Mesendoderm (in vitro differentiated cells): ENCODE measurements around the gene PEAR1.

Source experiments
- DNase-seq: peaks from one replicate; pipeline ENCODE4 v3.0.0; 2013
- H2AK5ac ChIP-seq: 2 replicates; pipeline ENCODE4 v1.6.1; 2013; ENCODE audit warnings: low read length, inconsistent platforms
- H2BK120ac ChIP-seq: 2 replicates; pipeline ENCODE4 v1.6.1; 2013; ENCODE audit warnings: low read depth, mild to moderate bottlenecking, low read length, moderate library complexity, mixed read lengths
- H2BK15ac ChIP-seq: replicated peaks from 2 replicates; pipeline ENCODE4 v1.6.1; 2013; ENCODE audit warnings: low read depth, mild to moderate bottlenecking, moderate library complexity
- H2BK5ac ChIP-seq: 2 replicates; pipeline ENCODE4 v1.6.1; 2013; ENCODE audit warnings: low read length, inconsistent platforms
- H3K18ac ChIP-seq: 2 replicates; pipeline ENCODE4 v1.6.1; 2013; ENCODE audit warnings: mild to moderate bottlenecking, low read length, mixed read lengths
- H3K23ac ChIP-seq: one replicate; pipeline ENCODE4 v1.6.1; 2013; ENCODE audit warnings: low read length
- H3K27ac ChIP-seq: 2 replicates; pipeline ENCODE4 v1.5.1; 2013; ENCODE audit warnings: low read depth, mild to moderate bottlenecking, inconsistent platforms, low read length, moderate library complexity
- H3K27me3 ChIP-seq: 2 replicates; pipeline ENCODE4 v1.6.1; 2013; ENCODE audit warnings: low read length, control low read depth, mild to moderate bottlenecking, inconsistent platforms; ENCODE audit not compliant: insufficient read depth, poor library complexity
- H3K36me3 ChIP-seq: 2 replicates; pipeline ENCODE4 v1.6.1; 2013; ENCODE audit warnings: low read length, inconsistent platforms; ENCODE audit not compliant: control insufficient read depth, insufficient read depth
- H3K4ac ChIP-seq: one replicate; pipeline ENCODE4 v1.6.1; 2013; ENCODE audit warnings: low read depth, mild to moderate bottlenecking, low read length, moderate library complexity
- H3K4me1 ChIP-seq: 2 replicates; pipeline ENCODE4 v1.6.1; 2013; ENCODE audit warnings: low read depth, low read length, inconsistent platforms; ENCODE audit not compliant: control insufficient read depth
- H3K4me2 ChIP-seq: 2 replicates; pipeline ENCODE4 v1.6.1; 2013; ENCODE audit warnings: low read length
- H3K4me3 ChIP-seq: 2 replicates; pipeline ENCODE4 v1.5.1; 2013; ENCODE audit warnings: mild to moderate bottlenecking, low read length
- H3K56ac ChIP-seq: one replicate; pipeline ENCODE4 v1.6.1; 2013; ENCODE audit warnings: low read length
- H3K79me1 ChIP-seq: 2 replicates; pipeline ENCODE4 v1.6.1; 2013; ENCODE audit warnings: low read length, inconsistent platforms
- H3K79me2 ChIP-seq: 2 replicates; pipeline ENCODE4 v1.6.1; 2013; ENCODE audit warnings: mild to moderate bottlenecking, low read length; ENCODE audit not compliant: control insufficient read depth, insufficient read depth
- H3K9ac ChIP-seq: 2 replicates; pipeline ENCODE4 v1.6.1; 2013; ENCODE audit warnings: low read length, inconsistent platforms
- H4K5ac ChIP-seq: one replicate; pipeline ENCODE4 v1.6.1; 2013; ENCODE audit warnings: low read length
- H4K8ac ChIP-seq: one replicate; pipeline ENCODE4 v1.6.1; 2013; ENCODE audit warnings: low read depth, mild to moderate bottlenecking, control low read depth, low read length, moderate library complexity
- WGBS: extraction: QIAGEN DNeasy Blood & Tissue Kit; methylation state at CpG from one replicate; pipeline ENCODE4 v1.1.7; 2013; ENCODE audit warnings: low lambda C conversion rate, missing lambda C conversion rate; ENCODE audit not compliant: insufficient coverage; ENCODE audit errors: extremely low coverage; 5-methylcytosine and 5-hydroxymethylcytosine counted together

The PEAR1 gene

DNA sequence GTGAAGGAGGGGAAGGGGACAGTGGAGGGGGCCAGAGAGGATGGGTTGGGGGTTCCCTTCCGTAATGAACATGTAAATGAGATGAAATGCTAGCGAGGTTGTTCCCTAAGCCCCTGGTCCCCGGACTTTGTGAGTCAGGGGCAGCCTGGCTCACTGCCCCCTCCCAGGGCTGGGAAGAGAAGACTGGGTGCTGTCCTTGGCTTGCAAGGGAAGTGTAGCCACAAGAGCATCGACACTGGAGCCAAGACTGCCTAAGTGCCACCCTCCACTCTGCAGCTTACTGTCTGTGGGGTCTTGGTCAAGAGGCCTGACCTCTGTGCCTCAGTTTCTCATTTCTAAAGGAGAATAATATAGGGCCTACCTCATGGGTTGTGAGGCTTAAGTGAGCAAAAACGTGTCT is 483 bp downstream of the PEAR1 start:
- no peak overlapping the region for H3K23ac ChIP-seq
- H3K27ac ChIP-seq: no peak overlapping the region
- no peak overlapping the region for H4K5ac ChIP-seq
- H3K79me2 ChIP-seq: no peaks in the 10 kb centered on the region
- peak overlapping the region; percentile 39 for H3K4me2 ChIP-seq
- H3K36me3 ChIP-seq: no peaks in the 10 kb centered on the region
- H3K4me3 ChIP-seq: no peak overlapping the region
- H3K18ac ChIP-seq: no peak overlapping the region
- H2AK5ac ChIP-seq: no peak overlapping the region
- H3K79me1 ChIP-seq: no peaks in the 10 kb centered on the region
- H3K27me3 ChIP-seq: no peaks in the 10 kb centered on the region
- WGBS: no CpG with 5 or more reads among the region's 5 CpGs
- no peak overlapping the region for H4K8ac ChIP-seq
- no peak for DNase-seq
- peak overlapping the region; percentile 57 for H3K9ac ChIP-seq
- no peak overlapping the region for H2BK5ac ChIP-seq
- H3K4ac ChIP-seq: peak overlapping the region; percentile 1
- H3K4me1 ChIP-seq: no peaks in the 10 kb centered on the region
- H2BK120ac ChIP-seq: no peak overlapping the region
- peak overlapping the region; percentile 80 for H3K56ac ChIP-seq
- H2BK15ac ChIP-seq: no peak overlapping the region

DNA sequence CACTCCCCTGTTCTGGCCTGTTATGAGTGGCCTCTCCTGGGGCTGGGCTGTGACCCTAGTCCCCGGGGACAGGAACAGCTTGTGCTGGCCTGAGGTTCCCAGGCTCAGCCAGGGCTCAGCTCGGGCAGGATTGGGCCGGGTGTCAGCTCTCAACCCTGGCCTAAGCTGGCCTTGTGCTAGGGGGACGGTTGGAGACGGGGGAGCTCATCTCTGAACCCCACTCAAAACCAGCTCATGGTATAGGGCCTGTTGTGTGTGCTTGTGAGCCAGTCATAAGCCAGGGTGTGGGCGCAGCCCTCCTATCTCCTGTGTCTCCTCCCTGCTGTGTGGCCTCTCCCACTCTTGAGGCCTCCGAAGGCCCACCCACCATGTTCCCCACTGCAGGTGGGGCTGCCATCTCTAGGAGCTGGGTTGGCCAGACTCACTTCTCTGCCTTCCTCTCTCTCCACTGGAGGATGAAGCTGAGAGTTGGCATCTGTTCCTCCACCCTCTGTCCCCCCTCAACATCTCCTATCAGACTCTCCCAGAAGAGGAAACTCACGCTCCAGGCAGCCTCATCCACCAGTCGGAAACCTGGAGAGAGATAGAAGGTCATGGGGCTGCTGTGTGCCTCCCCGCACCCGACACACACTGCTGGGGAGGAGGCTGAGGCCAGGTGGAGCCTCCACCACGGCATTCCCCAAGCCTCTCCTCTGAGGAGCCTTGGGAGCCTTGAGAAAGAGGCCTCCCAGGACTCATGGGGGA is 1.4 kb downstream of the PEAR1 start:
- no peak overlapping the region for H3K4ac ChIP-seq
- H3K4me1 ChIP-seq: no peaks in the 10 kb centered on the region
- no peak overlapping the region for H3K9ac ChIP-seq
- H4K8ac ChIP-seq: no peak overlapping the region
- no peak overlapping the region for H3K56ac ChIP-seq
- H3K27ac ChIP-seq: no peak overlapping the region
- no peak overlapping the region for H3K18ac ChIP-seq
- no peak overlapping the region for H3K4me3 ChIP-seq
- WGBS: no CpG with 5 or more reads among the region's 12 CpGs
- H2BK5ac ChIP-seq: no peak overlapping the region
- H3K23ac ChIP-seq: no peak overlapping the region
- no peak for DNase-seq
- H3K36me3 ChIP-seq: no peaks in the 10 kb centered on the region
- no peak overlapping the region for H3K4me2 ChIP-seq
- H4K5ac ChIP-seq: no peak overlapping the region
- H3K27me3 ChIP-seq: no peaks in the 10 kb centered on the region
- no peak overlapping the region for H2BK15ac ChIP-seq
- H3K79me2 ChIP-seq: no peaks in the 10 kb centered on the region
- H2AK5ac ChIP-seq: no peak overlapping the region
- H3K79me1 ChIP-seq: no peaks in the 10 kb centered on the region
- no peak overlapping the region for H2BK120ac ChIP-seq

DNA sequence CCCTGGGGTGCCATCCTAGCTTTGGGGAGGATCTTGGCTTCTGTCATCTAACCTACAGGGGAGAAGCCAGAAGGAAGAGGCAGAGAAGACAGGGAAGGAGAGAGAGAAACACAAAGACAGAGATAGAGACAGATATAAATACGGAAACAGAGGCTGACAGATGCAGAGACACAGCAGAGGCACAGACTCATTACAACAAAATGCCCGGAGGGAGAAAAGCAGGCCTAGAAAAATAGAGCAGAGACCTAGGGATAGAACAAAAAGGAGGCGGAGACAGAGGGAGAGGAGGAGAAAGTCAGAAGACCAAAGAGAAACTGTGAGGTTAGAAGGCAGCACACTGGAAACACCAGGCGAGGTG is 1.9 kb downstream of the PEAR1 start:
- Histone ChIP-seq H3K18ac (no peak overlapping the region), H2BK15ac (no peak overlapping the region), H4K5ac (no peak overlapping the region), H3K4me2 (no peak overlapping the region), H3K79me2 (no peaks in the 10 kb centered on the region), H3K79me1 (no peaks in the 10 kb centered on the region), H2AK5ac (no peak overlapping the region), H2BK120ac (no peak overlapping the region), H3K23ac (no peak overlapping the region), H3K36me3 (no peaks in the 10 kb centered on the region), H3K4me3 (no peak overlapping the region), H4K8ac (no peak overlapping the region), H3K56ac (no peak overlapping the region), H3K27me3 (no peaks in the 10 kb centered on the region), H3K9ac (no peak overlapping the region), H3K4me1 (no peaks in the 10 kb centered on the region), H3K27ac (no peak overlapping the region), H2BK5ac (no peak overlapping the region), H3K4ac (no peak overlapping the region)
- no peak for DNase-seq
- no CpG with 5 or more reads among the region's 4 CpGs for WGBS

DNA sequence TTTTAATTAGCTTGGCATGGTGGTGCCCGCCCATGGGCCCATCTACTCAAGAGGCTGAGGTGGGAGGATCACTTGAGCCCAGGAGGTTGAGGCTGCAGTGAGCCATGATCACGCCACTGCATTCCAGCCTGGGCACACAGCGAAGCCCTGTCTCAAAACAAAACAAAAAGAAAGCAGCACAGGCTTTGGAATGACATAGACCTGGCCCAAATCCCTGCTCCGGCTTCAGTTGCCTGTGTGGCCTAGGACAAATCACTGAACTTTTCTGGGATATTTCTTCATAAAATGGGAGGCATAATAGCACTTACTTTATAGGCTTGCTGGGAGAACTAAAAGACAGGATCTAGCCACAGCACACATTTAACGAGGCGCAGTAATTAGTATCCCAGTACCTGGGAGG is 2.4 kb downstream of the PEAR1 start:
- H3K79me1 ChIP-seq: no peaks in the 10 kb centered on the region
- no peak overlapping the region for H3K4me3 ChIP-seq
- no peak overlapping the region for H3K23ac ChIP-seq
- no peaks in the 10 kb centered on the region for H3K79me2 ChIP-seq
- H3K36me3 ChIP-seq: no peaks in the 10 kb centered on the region
- no peak for DNase-seq
- H2AK5ac ChIP-seq: no peak overlapping the region
- H2BK5ac ChIP-seq: no peak overlapping the region
- no peak overlapping the region for H3K56ac ChIP-seq
- H4K5ac ChIP-seq: no peak overlapping the region
- no peak overlapping the region for H2BK15ac ChIP-seq
- H3K4ac ChIP-seq: no peak overlapping the region
- no peak overlapping the region for H4K8ac ChIP-seq
- H3K27ac ChIP-seq: no peak overlapping the region
- H3K9ac ChIP-seq: no peak overlapping the region
- WGBS: no CpG with 5 or more reads among the region's 6 CpGs
- H3K4me1 ChIP-seq: no peaks in the 10 kb centered on the region
- no peak overlapping the region for H2BK120ac ChIP-seq
- no peaks in the 10 kb centered on the region for H3K27me3 ChIP-seq
- H3K18ac ChIP-seq: no peak overlapping the region
- no peak overlapping the region for H3K4me2 ChIP-seq

DNA sequence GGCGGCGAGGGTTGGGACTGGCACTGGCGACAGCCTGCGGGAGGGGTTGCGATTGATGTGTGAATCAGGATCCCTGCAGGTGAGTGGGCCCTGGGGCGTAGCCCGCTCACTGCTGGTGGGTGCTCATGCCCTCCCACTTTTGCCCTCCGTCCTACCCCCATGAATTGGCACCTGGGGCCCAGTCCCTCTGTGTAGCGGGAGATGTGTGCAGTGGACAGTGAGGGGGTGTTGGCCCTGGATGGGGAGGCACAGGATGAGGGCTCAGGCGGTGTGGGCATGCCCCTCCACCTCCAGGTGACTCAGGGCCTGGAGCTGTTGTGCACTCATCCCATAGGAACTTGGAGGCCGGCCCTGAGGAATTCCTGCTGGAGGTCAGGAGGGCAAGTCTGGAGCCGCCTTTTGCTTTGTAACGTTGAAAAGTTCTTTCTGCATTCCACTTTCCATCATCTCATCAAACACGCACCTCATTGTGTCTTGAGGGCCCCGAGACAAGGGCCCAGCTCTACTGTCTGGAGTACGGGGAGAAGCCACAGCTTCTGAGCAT is 3.0 kb downstream of the PEAR1 start:
- no peaks in the 10 kb centered on the region for H3K4me1 ChIP-seq

More for the DNA sequence above, 3.0 kb downstream of the PEAR1 start:
- H2BK5ac ChIP-seq: no peak overlapping the region
- WGBS: no CpG with 5 or more reads among the region's 16 CpGs
- H4K8ac ChIP-seq: no peak overlapping the region
- no peak overlapping the region for H2AK5ac ChIP-seq
- H3K27me3 ChIP-seq: no peaks in the 10 kb centered on the region
- no peak overlapping the region for H3K4ac ChIP-seq
- no peak overlapping the region for H3K4me2 ChIP-seq
- no peak overlapping the region for H3K23ac ChIP-seq
- no peaks in the 10 kb centered on the region for H3K36me3 ChIP-seq
- no peaks in the 10 kb centered on the region for H3K79me2 ChIP-seq
- DNase-seq: peak; percentile 93
- H3K18ac ChIP-seq: no peak overlapping the region
- no peak overlapping the region for H3K27ac ChIP-seq
- H4K5ac ChIP-seq: no peak overlapping the region
- no peak overlapping the region for H3K9ac ChIP-seq
- no peak overlapping the region for H2BK15ac ChIP-seq
- no peaks in the 10 kb centered on the region for H3K79me1 ChIP-seq
- H3K56ac ChIP-seq: peak overlapping the region; percentile 0
- no peak overlapping the region for H2BK120ac ChIP-seq
- no peak overlapping the region for H3K4me3 ChIP-seq
